ENCODE results near the gene LDLRAP1.

DNA sequence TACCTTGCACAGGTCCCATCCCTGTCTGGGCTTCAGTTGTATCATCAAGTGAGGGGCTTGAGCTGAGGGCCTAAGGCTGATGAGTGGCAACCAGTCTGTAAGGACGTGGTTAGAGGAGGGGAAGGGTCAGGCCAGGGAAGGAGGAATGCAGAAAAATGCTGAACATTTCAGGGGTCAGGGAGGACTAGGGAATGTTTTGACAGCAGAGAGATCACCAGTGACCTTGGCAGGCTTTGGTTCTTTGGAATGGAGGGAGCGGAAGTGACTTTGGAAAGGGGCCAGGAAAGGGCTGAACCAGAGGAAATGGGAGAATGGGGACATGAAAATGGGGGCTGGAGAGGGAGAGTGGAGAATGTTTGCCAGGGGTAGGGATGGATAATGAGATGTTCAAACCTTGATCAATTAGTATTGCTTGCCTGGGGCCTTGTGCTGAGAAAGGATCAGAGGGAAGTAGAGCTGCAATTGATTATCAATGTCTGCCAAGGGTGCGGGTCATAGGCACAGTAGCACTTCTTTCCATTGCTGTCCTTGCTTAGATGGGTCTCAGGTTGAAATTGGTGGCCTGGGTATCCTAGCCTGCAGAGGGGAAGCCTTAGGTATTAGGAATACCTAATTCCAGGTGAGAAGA is 7.4 kb downstream of the LDLRAP1 start:
- TF ChIP-seq CTCF (IDR thresholded peaks at IDR 0.05) (no peak), POLR2A (IDR thresholded peaks at IDR 0.05) (no peak)

Measured in heart left ventricle (tissue), 13 donors.